GM18519 (cell line): ENCODE results near the gene BRCA2.
A peak's percentile ranks its signal among the peaks of the same experiment; 100 is the strongest.
"Not testable (repeated sequence)": the region's sequence is repeated elsewhere in the genome, so short reads cannot be mapped to it uniquely, and the experiment has no call there.

Experiments
- ATAC-seq: cut with Tn5 transposase; IDR thresholded peaks from one replicate; pipeline ENCODE4 v1.9.1; 2021; ENCODE audit warnings: mild to moderate bottlenecking, moderate library complexity; ENCODE audit not compliant: unreplicated experiment, low FRiP score

Gene BRCA2

GRCh38 chr13:32311188-32311897 is 4.0 kb upstream of the BRCA2 start:
- no peak for ATAC-seq

DNA sequence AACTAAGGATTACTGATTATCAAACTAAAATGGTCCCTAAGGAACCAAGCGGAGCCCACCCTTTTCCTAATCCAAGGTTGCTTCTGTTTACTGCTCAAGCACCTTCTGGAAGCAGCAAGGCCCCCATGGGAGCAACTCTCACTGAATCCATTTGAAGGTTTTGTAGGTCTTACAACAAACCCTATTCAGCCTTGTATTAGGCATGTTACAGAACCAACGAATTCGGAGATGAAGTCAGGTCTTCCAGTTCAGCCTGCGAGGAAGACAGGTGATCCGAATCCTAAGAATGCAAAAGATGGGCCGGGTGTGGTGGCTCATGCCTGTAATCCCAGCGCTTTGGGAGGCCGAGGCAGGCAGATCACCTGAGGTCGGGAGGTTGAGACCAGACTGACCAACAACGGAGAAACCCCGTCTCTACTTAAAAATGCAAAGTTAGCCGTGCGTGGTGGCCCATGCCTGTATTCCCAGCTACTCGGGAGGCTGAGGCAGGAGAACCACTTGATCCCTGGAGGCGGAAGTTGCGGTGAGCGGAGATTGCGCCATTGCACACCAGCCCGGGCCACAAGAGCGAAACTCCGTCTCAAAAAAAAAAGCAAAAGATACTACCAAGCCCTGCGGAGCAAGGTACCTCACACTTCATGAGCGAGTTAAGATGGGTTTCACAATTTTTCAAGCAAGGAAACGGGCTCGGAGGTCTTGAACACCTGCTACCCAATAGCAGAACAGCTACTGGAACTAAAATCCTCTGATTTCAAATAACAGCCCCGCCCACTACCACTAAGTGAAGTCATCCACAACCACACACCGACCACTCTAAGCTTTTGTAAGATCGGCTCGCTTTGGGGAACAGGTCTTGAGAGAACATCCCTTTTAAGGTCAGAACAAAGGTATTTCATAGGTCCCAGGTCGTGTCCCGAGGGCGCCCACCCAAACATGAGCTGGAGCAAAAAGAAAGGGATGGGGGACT is 754 bp upstream of the BRCA2 start:
- ATAC-seq, result no peak

DNA sequence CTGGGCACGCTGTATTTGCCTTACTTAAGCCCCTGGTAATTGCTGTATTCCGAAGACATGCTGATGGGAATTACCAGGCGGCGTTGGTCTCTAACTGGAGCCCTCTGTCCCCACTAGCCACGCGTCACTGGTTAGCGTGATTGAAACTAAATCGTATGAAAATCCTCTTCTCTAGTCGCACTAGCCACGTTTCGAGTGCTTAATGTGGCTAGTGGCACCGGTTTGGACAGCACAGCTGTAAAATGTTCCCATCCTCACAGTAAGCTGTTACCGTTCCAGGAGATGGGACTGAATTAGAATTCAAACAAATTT is 676 bp downstream of the BRCA2 start:
- peak; percentile 37 for ATAC-seq

- no peak for ATAC-seq
Observed at GRCh38 chr13:32316501-32316900, 1.2 kb downstream of the BRCA2 start.

DNA sequence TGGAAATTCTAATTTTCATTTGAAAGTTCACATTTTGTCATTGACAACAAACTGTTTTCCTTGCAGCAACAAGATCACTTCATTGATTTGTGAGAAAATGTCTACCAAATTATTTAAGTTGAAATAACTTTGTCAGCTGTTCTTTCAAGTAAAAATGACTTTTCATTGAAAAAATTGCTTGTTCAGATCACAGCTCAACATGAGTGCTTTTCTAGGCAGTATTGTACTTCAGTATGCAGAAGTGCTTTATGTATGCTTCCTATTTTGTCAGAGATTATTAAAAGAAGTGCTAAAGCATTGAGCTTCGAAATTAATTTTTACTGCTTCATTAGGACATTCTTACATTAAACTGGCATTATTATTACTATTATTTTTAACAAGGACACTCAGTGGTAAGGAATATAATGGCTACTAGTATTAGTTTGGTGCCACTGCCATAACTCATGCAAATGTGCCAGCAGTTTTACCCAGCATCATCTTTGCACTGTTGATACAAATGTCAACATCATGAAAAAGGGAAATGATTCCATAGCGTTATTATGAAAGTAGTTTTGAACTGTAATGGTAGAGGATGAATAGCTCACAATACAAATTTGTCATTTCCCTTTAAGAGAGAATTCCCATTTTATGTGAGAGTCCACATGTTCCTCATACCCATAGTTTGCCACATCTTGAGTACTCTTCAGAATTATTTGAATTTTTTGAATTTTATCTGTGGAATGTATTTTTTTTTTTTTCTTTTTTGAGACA is 2.6 kb downstream of the BRCA2 start:
- ATAC-seq, result no peak

- no peak for ATAC-seq
Observed at GRCh38 chr13:32320528-32320927, 5.2 kb downstream of the BRCA2 start.

GRCh38 chr13:32323912-32324311 is 8.6 kb downstream of the BRCA2 start:
- no peak for ATAC-seq

GRCh38 chr13:32330441-32330840 is 15.1 kb downstream of the BRCA2 start:
- no peak for ATAC-seq

DNA sequence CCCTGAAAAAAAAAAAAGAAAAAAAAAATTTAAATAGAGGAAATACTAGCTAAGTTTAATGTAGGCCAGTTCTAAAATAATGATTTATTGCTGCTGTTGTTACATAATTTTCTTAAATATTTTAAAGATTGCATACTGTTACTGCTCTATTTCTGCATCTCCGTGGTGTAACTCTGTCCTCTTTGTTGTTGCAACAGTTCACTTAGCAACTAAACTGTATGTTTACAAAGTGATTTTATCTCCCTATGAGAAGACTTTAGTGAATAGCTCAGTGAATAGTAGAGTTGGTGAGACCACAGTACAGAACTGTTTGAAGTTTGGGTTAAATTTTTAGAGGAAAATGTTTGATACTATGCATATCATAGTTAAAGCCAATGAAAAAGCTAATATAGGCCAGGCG is 19.4 kb downstream of the BRCA2 start:
- ATAC-seq, result no peak

DNA sequence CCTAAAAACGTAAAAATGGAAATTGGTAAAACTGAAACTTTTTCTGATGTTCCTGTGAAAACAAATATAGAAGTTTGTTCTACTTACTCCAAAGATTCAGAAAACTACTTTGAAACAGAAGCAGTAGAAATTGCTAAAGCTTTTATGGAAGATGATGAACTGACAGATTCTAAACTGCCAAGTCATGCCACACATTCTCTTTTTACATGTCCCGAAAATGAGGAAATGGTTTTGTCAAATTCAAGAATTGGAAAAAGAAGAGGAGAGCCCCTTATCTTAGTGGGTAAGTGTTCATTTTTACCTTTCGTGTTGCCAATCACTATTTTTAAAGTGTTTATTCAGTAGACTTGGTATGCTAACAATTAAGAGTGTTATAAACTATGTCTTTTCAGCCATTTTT is 25.6 kb downstream of the BRCA2 start:
- ATAC-seq, result no peak

GRCh38 chr13:32347651-32348050 is 32.3 kb downstream of the BRCA2 start:
- ATAC-seq, result no peak

- not testable (repeated sequence) for ATAC-seq
Observed at GRCh38 chr13:32350839-32351441, 35.6 kb downstream of the BRCA2 start.

DNA sequence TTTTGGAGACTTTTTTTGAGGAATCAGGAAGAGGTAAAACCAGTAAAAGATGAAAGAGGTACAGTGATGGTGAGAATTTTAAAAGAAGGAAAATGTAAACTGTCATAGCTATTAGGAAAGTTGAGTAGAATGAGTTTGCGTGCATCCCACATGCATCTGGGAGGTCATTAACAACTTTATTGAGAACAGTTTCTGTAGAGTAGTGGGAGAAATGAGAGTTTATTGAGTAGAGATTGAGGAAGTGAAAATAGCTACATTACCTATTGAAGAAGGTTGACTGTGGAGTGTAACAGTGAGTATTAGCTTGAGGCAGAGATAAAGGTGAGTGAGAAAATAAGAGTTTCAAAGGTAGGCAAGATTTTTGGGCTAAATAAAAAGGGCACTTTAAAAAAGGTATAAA is 38.7 kb downstream of the BRCA2 start:
- no peak for ATAC-seq

DNA sequence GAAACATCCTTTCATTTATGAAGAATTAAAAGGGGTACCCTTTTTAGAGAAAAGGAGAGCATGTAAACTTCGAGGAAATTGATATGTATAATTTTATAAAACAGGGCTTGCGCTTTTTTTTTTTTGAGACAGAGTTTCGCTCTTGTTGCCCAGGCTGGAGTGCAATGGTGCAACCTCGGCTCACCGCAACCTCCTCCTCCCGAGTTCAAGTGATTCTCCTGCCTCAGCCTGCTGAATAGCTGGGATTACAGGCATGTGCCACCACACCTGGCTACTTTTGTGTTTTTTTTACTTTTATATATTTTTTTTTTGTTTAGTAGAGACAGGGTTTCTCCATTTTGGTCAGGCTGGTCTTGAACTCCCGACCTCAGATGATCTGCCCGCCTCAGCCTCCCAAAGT is 40.6 kb downstream of the BRCA2 start:
- ATAC-seq, result not testable (repeated sequence)

GRCh38 chr13:32362574-32362973 is 47.3 kb downstream of the BRCA2 start:
- no peak for ATAC-seq

DNA sequence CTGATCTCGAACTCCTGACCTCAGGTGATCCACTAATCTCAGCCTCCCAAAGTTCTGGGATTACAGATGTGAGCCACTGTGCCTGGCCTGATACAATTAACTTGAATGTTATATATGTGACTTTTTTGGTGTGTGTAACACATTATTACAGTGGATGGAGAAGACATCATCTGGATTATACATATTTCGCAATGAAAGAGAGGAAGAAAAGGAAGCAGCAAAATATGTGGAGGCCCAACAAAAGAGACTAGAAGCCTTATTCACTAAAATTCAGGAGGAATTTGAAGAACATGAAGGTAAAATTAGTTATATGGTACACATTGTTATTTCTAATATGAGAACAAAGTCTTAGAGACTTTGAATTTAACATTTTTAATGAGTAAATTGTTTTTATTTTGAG is 55.5 kb downstream of the BRCA2 start:
- ATAC-seq, result no peak

GRCh38 chr13:32376642-32377415 is 61.5 kb downstream of the BRCA2 start:
- no peak for ATAC-seq

DNA sequence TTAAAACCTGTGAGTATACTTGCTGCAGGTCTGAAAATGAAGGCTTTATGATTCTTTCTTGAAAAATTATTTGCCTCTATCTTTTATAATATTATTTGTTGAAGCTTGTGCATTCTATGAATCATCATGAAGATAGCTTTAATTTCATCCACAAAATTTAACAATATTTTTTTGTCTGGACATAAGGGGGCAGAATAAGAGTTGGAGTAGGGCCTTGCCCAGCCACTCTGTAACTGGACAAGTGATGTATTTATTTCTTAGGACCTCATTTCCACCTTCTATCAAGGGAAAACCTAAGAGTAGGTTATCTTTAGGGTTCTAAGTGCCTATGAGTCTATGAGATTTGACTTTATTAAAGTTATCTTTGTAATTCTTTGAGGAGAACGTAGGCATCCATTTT is 62.7 kb downstream of the BRCA2 start:
- no peak for ATAC-seq

DNA sequence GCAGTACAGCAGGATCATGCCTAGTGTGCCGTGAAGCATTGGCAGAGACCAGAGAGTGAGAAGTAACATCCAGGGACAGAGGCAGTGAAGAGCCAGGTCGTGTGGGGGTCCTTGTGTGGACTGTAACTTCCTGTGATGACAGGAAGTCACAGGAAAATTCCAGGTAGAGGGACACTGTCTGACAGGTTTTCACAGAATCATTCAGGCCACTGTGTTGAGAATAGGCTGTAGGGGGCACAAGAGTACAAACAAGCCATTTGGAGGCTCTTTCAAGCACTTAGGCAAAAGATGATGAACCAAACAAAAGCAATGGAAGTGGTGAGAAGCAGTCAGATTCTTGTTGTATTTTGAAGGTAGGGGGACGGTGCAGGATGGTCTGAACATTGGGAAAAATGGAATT is 66.2 kb downstream of the BRCA2 start:
- ATAC-seq, result no peak
